ENCODE data around the gene PDCD1.

PDCD1 gene

GRCh38 chr2:241867776-241868420, 9.2 kb upstream of the PDCD1 start:
- TF ChIP-seq FOXP2 (optimal IDR thresholded peaks at IDR 0.05; ENCODE audit: borderline replicate concordance, extremely low read depth, extremely low read length, insufficient read depth), result no peak
- TF ChIP-seq POLR2AphosphoS5 (IDR thresholded peaks at IDR 0.05; ENCODE audit: low read depth, low read length), result no peak
- no peak for TF ChIP-seq SIN3A (IDR thresholded peaks at IDR 0.05; ENCODE audit: borderline replicate concordance, insufficient read depth, low read length)
- TF ChIP-seq TAF1 (IDR thresholded peaks at IDR 0.05; ENCODE audit: borderline replicate concordance, insufficient read depth, low read length), result no peak

GRCh38 chr2:241866790-241867645, 8.3 kb upstream of the PDCD1 start:
- TF ChIP-seq POLR2AphosphoS5 (IDR thresholded peaks at IDR 0.05; ENCODE audit: low read depth, low read length) (no peak), FOXP2 (optimal IDR thresholded peaks at IDR 0.05; ENCODE audit: borderline replicate concordance, extremely low read depth, extremely low read length, insufficient read depth) (no peak)

GRCh38 chr2:241865957-241866789, 7.5 kb upstream of the PDCD1 start:
- TF ChIP-seq FOXP2 (optimal IDR thresholded peaks at IDR 0.05; ENCODE audit: borderline replicate concordance, extremely low read depth, extremely low read length, insufficient read depth), result no peak
- TF ChIP-seq REST (IDR thresholded peaks at IDR 0.05; ENCODE audit: insufficient read depth in 1 of 2, low read depth in 2 of 2, low read length in 2 of 2), result peak; percentile 72 to 84

GRCh38 chr2:241865416-241865956, 6.8 kb upstream of the PDCD1 start:
- TF ChIP-seq TAF1 (IDR thresholded peaks at IDR 0.05; ENCODE audit: borderline replicate concordance, insufficient read depth, low read length) (no peak), FOXP2 (optimal IDR thresholded peaks at IDR 0.05; ENCODE audit: borderline replicate concordance, extremely low read depth, extremely low read length, insufficient read depth) (no peak), REST (IDR thresholded peaks at IDR 0.05; ENCODE audit: insufficient read depth in 1 of 2, low read depth in 2 of 2, low read length in 2 of 2) (no peak), SIN3A (IDR thresholded peaks at IDR 0.05; ENCODE audit: borderline replicate concordance, insufficient read depth, low read length) (no peak), POLR2AphosphoS5 (IDR thresholded peaks at IDR 0.05; ENCODE audit: low read depth, low read length) (no peak)

- TF ChIP-seq POLR2AphosphoS5 (IDR thresholded peaks at IDR 0.05; ENCODE audit: low read depth, low read length) (no peak), FOXP2 (optimal IDR thresholded peaks at IDR 0.05; ENCODE audit: borderline replicate concordance, extremely low read depth, extremely low read length, insufficient read depth) (no peak), TAF1 (IDR thresholded peaks at IDR 0.05; ENCODE audit: borderline replicate concordance, insufficient read depth, low read length) (no peak), SIN3A (IDR thresholded peaks at IDR 0.05; ENCODE audit: borderline replicate concordance, insufficient read depth, low read length) (no peak), REST (IDR thresholded peaks at IDR 0.05; ENCODE audit: insufficient read depth in 1 of 2, low read depth in 2 of 2, low read length in 2 of 2) (no peak)
Measured at GRCh38 chr2:241864850-241865213, 6.1 kb upstream of the PDCD1 start.

Measured in PFSK-1 (cell line).